SH-SY5Y (cell line): ENCODE data around the gene SIGLEC8.

Source experiments
- GATA2 ChIP-seq: IDR thresholded peaks from 2 replicates; pipeline ENCODE4 v1.6.1; 2011; ENCODE audit warnings: mild to moderate bottlenecking, low read depth, low read length
- GATA3 ChIP-seq: IDR thresholded peaks from 2 replicates; pipeline ENCODE4 v1.6.1; 2011; ENCODE audit warnings: low read depth, mild to moderate bottlenecking, low read length, moderate library complexity

DNA sequence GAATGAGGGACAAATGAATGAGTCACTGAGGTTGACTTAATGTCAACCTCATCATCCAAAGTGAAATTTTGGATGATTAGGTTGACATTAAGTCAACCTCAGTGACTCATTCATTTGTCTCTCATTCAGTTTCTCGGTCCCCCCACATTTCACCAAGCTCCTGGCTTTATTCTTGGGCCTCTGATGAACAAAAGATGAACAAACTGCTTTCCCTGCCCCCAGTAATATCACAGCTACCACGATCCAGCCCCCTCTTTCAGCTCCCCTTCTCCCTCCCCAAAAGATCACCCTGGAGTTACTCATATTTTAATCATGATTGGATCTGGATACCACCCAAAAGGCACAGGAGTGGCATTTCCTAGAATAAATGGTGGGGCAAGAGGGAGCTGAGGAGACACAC lies 30.9 kb upstream of the SIGLEC8 start:
- TF ChIP-seq GATA3: no peak
- no peak for TF ChIP-seq GATA2
